ENCODE measurements around the gene URB1.
"Not testable (repeated sequence)": the region's sequence is repeated elsewhere in the genome, so short reads cannot be mapped to it uniquely, and the experiment has no call there.

Gene URB1

DNA sequence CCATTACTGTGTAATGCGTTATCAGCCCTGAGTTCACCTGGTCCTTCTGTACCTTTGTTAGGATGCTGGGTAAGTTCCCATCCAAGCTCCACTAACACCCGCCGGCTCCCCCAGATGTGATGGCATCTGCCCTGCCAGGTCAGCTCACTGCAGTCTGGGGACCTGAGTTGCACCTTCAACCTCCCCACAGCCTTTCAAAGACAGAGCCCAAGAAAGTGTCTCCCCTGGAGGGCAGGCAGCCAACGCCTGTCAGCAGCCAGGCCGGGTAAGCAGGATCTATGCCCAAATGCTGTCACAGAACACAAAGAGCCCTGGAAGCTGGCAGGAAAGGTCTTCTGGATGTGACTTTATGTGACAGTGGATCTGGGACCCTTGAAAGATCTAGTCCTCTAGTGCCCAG, 80.5 kb downstream of the URB1 start:
- Histone ChIP-seq H3K4me3 (ENCODE audit: low read depth, low read length) (no peak overlapping the region), H3K27me3 (no peaks in the 10 kb centered on the region), H3K4me1 (no peaks in the 10 kb centered on the region), H3K9me3 (no peaks in the 10 kb centered on the region), H3K36me3 (peaks cover 57% of the 10 kb centered on the region)
- TF ChIP-seq, protein P1, sequence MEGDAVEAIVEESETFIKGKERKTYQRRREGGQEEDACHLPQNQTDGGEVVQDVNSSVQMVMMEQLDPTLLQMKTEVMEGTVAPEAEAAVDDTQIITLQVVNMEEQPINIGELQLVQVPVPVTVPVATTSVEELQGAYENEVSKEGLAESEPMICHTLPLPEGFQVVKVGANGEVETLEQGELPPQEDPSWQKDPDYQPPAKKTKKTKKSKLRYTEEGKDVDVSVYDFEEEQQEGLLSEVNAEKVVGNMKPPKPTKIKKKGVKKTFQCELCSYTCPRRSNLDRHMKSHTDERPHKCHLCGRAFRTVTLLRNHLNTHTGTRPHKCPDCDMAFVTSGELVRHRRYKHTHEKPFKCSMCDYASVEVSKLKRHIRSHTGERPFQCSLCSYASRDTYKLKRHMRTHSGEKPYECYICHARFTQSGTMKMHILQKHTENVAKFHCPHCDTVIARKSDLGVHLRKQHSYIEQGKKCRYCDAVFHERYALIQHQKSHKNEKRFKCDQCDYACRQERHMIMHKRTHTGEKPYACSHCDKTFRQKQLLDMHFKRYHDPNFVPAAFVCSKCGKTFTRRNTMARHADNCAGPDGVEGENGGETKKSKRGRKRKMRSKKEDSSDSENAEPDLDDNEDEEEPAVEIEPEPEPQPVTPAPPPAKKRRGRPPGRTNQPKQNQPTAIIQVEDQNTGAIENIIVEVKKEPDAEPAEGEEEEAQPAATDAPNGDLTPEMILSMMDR (IDR thresholded peaks at IDR 0.05; ENCODE audit: low read depth, low read length) = no peak
- DNase-seq = no peak

DNA sequence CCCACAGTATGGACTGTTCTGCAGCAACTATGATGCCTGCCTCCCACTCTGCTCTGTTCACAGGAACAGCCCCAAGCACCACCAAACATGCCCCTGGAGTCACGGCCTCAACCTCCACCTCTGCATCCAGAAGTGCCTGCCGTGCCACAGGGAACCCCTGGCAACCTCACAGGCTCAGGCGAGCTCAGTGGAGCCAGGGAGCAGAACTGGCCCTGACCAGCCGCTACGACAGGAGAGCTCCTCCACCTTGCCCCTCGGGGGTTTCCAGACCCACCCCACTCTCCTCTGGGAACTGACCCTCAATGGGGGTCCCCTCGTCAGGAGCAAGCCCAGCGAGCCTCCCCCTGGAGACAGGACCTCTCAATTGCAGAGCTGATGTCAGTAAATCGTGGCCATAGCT, 81.2 kb downstream of the URB1 start:
- H3K27me3 ChIP-seq = no peaks in the 10 kb centered on the region

DNA sequence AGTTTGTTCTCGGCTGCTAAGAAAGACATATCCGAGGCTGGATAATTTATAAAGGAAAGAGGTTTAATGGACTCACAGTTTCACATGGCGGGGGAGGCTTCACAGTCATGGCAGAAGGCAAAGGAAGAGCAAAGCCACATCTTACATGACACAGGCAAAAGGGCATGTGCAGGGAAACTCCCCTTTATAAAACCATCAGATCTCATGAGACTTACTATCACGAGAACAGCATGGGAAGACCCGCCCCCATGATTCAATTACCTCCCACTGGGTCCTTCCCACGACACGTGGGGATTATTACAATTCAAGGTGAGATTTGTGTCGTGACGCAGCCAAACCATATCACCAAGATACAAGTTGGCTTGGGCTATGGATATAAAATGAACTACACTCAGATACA, 81.8 kb downstream of the URB1 start:
- not testable (repeated sequence) for H3K9me3 ChIP-seq; H3K4me1 ChIP-seq; DNase-seq; H3K4me3 ChIP-seq (ENCODE audit: low read depth, low read length); H3K27me3 ChIP-seq
- peaks cover 49% of the 10 kb centered on the region for H3K36me3 ChIP-seq

More for the DNA sequence above, 81.2 kb downstream of the URB1 start:
- DNase-seq = no peak
- H3K36me3 ChIP-seq = peaks cover 54% of the 10 kb centered on the region
- H3K4me1 ChIP-seq = no peaks in the 10 kb centered on the region
- no peaks in the 10 kb centered on the region for H3K9me3 ChIP-seq
- TF ChIP-seq, protein P1 (IDR thresholded peaks at IDR 0.05; ENCODE audit: low read depth, low read length) = no peak
- H3K4me3 ChIP-seq (ENCODE audit: low read depth, low read length) = no peak overlapping the region

DNA sequence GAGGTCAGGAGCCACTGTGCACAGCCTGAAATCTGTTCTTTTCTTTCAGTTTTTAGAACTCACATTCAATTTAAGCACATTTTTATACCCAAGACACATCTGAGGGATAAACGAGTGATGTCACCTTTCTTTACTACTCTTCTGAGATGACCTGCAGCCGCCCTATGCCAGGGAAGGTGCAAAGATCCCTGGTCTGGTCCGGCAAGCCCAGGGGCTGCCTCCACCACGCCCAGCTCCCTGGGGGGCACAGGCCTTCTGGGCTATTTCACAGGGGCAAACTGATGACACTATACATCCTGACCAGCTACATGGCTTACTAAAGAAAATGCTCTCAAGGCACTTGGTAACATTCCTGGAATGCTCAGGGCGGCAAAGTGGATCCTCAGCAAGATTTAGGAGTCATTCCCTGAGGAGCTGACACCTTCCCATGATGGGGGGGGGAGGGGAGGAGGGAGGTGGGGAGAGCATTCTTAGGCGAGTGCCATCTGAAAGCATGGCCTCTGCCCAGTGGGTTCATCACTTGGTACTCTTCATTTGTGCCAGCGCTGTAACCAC, 82.8 kb downstream of the URB1 start:
- H3K36me3 ChIP-seq = peaks cover 42% of the 10 kb centered on the region
- no peak overlapping the region for H3K4me3 ChIP-seq (ENCODE audit: low read depth, low read length)
- DNase-seq = no peak
- TF ChIP-seq, protein P1 (IDR thresholded peaks at IDR 0.05; ENCODE audit: low read depth, low read length) = no peak
- H3K27me3 ChIP-seq = no peaks in the 10 kb centered on the region
- no peaks in the 10 kb centered on the region for H3K4me1 ChIP-seq
- no peaks in the 10 kb centered on the region for H3K9me3 ChIP-seq

DNA sequence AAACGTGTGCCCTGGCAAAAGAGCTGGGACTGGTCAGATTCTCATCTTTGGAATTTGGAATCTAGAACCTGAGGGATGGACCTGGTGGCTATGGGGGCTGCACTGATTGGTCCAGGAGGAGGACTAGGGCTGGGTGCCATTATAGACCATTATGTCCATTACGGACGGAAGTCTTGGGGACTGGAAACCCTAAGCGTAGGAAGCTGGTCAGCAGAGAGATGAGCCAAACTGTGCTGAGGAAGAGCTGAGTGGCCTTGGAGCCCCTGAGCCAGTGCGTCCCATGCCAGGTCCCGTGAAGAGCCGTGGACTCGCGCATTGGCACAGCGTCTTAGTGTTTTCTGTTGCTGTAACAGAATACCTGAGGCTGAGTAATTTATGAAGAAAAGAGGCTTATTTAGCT, 84.1 kb downstream of the URB1 start:
- Histone ChIP-seq H3K36me3 (peaks cover 34% of the 10 kb centered on the region), H3K4me1 (no peaks in the 10 kb centered on the region), H3K4me3 (ENCODE audit: low read depth, low read length) (no peak overlapping the region), H3K9me3 (no peaks in the 10 kb centered on the region), H3K27me3 (no peaks in the 10 kb centered on the region)
- TF ChIP-seq, protein P1 (IDR thresholded peaks at IDR 0.05; ENCODE audit: low read depth, low read length) = no peak
- DNase-seq = no peak

DNA sequence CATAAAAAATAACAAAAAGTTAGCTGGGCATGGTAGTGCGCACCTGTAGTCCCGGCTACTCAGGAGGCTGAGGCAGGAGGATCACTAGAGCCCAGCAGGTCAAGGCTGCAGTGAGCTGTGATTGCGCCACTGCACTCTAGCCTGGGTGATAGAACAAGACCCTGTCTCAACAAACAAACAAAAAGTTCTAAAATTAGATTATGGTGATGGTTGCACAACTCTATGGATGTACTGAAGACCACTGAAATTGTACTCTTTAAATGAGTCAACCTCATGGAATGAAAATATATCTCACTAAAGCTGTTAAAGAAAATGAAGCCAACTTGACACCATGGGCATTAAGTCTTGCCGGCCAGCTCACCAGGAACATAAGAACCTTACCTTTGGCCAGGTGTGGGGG, 85.1 kb downstream of the URB1 start:
- H3K4me3 ChIP-seq (ENCODE audit: low read depth, low read length) = no peak overlapping the region
- TF ChIP-seq, protein P1 (IDR thresholded peaks at IDR 0.05; ENCODE audit: low read depth, low read length) = no peak
- DNase-seq = no peak
- no peaks in the 10 kb centered on the region for H3K27me3 ChIP-seq
- H3K9me3 ChIP-seq = no peaks in the 10 kb centered on the region
- peaks cover 33% of the 10 kb centered on the region for H3K36me3 ChIP-seq
- no peaks in the 10 kb centered on the region for H3K4me1 ChIP-seq

Data from BE2C (cell line).